HG03460 (cell line): Measurements from ENCODE around the gene CHTF18.

Experiments
- ATAC-seq: cut with Tn5 transposase; IDR thresholded peaks from one replicate; pipeline ENCODE4 v1.9.1; 2021; ENCODE audit not compliant: unreplicated experiment

The CHTF18 gene

DNA sequence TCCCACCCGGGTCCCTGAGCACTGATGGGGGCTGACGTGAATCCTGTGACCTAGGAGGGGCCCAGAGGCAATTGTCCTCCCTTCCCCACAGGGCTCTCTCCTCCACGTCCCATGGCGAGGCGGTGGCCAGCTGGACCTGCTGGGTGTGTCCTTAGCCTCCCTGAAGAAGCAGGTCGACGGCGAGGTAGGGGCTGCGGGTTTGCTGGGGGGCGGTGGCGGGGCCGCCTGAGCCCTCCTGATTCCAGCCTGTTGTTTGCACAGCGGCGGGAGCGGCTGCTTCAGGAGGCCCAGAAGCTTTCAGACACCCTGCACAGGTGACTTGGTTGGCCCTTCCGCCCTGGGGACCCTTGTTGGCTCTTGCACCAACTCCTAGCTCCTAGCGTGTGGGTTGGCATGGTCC, 1.7 kb downstream of the CHTF18 start:
- ATAC-seq: no peak

DNA sequence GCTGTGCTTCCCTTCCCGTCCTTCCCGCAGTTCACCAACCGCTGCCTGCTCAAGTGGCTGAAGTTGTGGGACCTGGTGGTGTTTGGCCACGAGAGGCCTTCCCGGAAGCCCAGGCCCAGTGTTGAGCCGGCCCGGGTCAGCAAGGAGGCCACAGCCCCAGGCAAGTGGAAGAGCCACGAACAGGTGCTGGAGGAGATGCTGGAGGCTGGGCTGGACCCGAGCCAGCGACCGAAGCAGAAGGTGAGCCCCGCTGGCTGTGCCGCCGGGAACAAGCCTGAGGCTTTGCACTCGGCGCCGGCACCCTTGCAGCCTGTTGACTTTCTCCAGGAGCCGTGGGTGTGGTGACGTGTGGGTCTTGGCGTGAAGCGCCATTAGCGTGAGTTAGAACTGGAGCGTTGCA, 2.7 kb downstream of the CHTF18 start:
- ATAC-seq: no peak

DNA sequence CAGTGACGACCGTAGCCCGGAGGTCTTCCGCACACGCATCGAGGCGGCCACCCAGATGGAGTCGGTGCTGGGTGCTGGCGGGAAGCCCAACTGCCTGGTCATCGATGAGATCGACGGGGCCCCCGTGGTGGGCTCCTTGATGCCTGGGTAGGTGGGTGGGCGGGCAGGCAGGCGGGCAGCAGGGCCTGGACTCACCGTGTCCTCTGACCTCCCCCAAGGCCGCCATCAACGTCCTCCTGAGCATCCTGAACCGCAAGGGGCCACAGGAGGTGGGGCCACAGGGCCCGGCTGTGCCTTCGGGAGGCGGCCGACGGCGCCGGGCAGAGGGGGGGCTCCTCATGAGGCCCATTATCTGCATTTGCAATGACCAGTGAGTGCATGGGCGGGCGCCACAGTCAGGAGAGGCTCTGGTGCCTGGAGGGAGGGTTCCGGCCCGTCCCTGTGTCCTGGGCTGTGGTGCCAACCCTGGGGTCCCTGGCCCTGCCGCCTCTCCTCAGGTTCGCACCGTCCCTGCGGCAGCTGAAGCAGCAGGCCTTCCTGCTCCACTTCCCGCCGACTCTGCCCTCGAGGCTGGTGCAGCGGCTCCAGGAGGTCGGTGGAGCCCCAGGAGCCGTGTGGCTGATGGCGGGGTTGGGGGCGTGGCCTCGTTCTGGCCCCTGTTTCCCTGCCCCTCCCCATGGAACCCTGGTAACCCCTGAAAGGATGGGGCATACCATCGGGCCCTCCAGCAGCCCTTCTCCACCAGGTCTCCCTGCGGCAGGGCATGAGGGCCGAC, 4.0 kb downstream of the CHTF18 start:
- ATAC-seq: no peak

DNA sequence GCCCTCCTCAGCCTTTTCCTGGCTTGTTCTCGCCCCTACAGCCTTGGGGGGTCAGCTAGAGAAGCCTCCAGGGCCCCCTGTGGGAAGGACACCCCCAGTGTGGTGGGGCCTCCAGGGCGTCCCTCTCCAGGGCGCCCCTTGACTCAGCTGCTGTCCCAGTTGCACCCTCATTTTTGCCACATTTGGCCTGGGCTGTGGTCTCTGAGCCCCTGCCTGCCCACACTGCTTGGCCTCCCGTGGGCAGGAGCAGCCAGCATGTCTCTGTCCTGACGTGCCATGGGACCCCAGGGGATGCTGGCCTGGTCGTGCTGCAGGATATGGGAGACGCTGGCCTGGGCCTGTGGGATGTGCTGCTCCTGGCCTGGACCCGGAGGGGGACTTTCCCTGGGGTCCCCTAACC, 5.0 kb downstream of the CHTF18 start:
- no peak for ATAC-seq

DNA sequence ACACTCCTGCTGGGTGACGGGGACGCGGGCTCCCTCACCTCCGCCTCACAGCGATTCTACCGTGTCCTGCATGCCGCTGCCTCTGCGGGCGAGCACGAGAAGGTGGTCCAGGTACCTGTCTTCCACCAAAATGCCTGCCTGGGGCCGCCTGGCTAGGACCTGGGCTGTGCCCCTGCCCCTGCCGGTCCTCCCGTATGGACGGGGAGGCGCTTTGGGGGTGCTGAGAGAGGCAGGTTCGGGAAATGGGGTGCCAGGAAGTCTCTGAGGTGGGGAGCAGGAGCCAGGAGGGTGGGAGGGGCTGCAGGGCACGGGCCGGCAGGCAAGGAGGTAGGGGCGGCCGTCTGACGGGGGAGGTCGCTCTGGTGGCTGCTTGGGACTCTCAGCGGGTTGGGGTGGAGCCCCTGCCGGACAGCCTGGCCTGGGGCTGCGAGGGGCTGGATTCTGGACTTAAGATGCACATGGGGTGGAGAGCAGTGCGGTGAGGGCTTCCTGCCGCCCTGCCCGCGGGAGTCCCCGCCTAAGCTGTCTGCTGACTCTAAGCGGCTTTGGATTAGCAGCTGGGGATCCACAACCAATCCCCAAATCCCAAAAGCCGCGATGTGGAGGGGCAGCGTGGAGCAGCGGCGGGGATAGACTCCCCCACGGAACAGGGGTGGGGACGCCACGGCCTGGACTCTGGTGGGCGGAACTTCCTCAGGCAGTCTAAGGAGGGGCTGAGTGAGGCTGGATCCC, 5.8 kb downstream of the CHTF18 start:
- no peak for ATAC-seq

DNA sequence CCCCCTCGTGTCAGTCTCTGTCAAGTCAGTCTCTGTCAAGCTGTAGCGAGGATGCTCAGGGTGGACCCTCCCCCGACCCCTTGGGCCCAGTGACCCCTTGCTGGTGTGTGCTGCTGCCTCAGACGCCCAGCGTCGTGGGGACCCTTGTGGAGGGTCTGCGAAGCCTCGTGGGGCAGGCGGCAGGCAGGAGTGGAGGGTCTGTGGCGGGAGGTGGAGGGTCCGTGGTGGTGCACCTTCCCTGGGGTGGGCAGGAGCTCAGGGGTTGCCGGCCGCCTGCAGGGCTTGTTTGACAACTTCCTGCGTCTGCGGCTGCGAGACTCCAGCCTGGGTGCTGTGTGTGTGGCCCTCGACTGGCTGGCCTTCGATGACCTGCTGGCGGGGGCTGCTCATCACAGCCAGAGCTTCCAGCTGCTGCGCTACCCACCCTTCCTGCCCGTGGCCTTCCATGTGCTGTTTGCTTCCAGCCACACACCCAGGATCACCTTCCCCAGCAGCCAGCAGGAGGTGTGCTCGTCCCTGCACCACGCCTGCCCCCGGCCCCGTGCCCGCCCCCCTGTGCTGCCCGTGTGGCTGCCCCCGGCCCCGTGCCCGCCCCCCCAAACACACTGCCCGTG, 6.5 kb downstream of the CHTF18 start:
- ATAC-seq: no peak

DNA sequence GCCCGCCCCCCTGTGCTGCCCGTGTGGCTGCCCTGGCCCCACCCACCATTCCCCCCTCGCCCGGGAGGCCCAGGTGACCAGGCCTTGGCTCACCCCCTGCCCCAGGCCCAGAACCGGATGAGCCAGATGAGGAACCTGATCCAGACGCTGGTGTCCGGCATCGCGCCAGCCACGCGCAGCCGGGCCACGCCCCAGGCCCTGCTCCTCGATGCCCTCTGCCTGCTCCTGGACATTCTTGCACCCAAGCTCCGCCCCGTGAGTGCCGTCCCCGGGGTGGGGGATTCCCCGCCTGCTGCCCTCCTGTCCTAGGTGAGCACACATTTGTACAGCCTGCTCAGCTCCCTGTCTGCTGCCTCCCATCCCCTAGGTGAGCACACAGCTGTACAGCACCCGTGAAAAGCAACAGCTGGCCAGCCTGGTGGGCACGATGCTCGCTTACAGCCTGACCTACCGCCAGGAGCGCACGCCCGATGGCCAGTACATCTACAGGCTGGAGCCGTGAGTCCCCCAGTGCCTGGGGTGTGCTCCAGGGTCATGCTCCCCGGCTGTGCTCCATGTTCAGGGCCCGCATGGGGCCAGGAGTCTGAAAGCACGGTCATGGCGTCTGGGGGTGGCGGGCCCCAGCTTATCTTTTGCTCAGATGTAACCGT, 7.3 kb downstream of the CHTF18 start:
- ATAC-seq: no peak

DNA sequence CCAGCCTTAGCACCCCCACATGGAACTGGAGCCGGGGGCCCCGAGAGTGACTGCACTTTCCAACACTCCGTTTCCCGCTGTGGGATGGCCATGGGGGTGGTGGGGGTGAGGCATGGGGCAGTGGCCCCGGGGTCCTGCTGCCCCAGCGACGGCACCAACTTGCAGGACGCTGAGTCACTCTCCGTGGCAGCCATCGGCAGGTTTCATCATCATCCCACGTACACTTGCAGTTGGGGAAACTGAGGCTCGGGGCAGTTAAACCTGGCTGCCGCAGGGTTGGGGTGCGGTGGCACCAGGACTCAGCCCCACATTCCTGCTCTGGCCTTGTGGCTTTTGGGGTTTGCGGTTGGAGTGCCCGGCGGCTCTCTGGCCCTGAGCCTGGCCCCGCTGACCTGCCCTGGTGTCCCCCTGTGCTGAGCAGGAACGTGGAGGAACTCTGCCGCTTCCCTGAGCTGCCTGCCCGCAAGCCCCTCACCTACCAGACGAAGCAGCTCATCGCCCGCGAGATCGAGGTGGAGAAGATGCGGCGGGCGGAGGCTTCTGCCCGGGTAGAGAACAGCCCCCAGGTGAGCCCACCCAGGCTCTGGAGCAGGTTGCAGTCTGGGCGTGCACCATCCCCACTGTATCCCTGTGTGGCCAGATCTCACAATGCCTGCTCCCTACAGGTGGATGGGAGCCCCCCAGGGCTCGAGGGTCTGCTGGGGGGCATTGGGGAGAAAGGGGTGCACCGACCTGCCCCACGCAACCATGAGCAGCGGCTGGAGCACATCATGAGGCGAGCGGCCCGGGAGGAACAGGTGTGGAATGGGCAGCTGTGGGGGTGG, 8.1 kb downstream of the CHTF18 start:
- no peak for ATAC-seq

DNA sequence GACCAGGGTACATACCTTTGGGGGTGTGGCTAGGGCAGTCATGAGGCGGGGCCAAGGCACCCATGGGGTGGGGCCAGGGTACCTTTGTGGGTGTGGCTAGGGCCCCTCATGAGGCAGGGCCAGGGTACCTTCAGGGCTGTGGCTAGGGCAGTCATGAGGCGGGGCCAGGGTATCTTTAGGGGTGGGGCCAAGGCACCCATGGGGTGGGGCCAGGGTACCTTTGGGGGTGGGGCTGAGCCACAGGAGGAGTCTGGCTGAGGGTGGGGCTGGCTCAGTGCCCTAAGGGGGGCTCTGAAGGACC, 8.7 kb downstream of the CHTF18 start:
- no peak for ATAC-seq

DNA sequence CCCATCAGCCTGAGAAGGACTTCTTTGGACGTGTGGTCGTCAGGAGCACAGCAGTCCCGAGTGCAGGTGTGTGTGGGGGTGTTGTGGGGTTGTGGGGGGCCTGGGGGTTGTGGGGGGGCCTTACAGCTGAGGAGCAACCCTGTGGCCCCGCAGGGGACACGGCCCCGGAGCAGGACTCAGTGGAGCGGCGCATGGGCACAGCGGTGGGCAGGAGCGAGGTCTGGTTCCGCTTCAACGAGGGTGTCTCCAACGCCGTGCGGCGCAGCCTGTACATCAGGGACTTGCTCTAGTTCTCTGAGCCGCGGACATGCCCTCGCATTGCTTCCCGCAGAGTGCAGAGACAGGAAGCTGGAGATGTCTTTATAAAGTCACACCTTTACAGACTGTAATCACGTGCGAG, 9.3 kb downstream of the CHTF18 start:
- ATAC-seq: no peak

DNA sequence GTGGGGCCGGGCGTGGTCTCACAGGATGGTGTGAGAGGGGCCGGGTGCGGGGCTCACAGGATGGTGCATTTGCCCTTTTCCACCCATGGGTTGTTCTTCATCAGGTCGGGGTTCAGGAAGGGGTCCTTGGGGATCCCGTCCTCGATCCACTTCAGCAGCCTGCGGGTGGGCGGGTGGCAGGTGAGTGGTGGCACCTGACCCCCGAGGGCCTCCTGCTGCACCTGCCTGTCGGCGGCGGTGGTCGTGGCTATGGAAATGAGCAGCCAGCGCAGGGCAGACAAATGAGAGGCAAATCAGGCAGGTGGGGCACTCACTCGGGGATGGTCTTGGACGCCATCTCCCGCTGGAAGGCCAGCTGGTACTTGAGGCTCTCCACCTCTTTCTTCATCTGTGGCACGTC, 10.2 kb downstream of the CHTF18 start:
- ATAC-seq: no peak

DNA sequence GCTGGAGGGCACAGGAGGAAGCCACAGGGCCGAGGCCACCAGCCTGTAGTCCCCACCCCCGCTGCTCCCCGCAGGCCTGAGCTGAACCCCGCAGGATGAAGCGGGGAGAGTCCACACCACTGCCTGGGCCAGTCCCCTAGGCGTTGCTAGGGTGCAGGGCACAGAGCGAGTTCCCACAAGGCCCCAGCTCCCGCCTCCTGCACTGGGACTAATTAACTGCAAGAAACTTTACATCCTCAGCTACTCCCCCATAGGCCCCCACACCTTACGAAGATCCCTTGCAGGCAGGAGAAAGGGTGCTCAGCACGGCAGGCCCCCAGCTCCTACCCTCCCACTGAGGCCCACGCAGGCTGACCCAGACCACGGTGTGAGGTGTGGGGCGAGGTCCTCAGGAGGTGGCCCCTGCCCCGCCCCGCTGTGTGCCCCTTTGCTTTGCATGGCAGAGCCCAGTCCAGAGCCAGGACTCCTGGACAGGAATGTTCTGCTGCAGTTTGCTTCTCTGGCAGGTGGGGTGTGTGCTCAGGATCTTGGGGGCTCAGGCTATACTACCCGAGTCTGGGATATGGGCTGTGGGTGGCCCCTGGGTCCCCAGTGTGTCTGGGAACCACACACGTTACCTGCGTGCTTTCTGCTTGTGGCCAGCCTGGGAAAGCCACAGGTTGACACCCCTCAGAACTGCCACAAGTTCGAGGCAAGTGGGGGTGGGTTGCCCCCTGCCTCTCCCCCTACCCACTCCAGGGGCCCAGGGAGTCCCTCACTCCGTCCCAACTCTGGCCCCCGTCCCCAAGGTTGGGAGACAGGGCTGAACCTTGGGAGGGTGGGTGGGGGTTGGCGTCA, 10.9 kb downstream of the CHTF18 start:
- no peak for ATAC-seq

DNA sequence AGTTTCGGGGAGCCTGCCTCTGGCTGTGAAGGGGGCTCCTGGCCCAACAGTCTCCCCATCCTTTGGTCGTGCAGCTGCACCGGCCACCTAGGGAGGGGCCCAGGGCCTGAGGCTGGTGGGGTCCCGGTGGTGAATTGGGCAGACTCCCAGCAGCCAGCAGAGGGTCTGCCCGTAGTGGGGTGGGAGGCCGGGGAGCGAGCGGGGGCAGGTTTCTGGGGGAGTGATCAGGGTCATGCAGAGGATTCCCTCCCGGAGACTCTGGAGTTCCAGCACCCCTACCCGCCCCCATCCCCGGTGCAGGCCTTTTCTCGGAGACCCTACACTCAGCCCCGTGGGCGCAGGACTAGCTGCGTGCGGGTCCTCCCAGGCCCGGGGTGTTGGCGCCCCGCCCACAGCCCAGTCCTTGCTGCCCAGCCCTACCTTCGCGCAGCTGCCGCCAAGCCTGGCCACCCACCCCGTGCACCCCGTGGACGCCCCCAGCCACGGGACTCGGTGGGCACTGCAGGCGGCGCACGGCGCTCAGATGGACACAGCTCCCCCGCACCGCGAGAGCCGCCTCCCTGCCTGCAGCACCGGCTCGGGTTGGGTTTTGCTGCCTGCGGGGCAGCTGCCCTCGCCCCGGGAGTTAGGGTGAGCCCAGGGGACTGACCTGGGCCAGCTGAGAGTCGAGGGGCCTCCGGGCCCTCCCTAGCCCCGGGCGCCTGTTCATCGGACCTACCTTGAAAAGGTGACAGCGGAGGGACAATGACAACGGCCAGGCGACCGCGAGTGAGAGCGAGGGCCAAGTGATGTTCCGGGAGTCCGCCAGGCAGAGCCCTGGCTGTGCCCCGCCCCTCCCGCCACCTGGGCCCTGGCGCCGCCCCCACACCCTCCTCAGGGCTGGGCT, 11.8 kb downstream of the CHTF18 start, which contains the start of gene GNG13:
Gene GNG13 (minus strand): TSS at position 787 of the 886 bp plus-strand sequence. CDS start 1,657 bp downstream, outside the sequence.
- no peak for ATAC-seq

DNA sequence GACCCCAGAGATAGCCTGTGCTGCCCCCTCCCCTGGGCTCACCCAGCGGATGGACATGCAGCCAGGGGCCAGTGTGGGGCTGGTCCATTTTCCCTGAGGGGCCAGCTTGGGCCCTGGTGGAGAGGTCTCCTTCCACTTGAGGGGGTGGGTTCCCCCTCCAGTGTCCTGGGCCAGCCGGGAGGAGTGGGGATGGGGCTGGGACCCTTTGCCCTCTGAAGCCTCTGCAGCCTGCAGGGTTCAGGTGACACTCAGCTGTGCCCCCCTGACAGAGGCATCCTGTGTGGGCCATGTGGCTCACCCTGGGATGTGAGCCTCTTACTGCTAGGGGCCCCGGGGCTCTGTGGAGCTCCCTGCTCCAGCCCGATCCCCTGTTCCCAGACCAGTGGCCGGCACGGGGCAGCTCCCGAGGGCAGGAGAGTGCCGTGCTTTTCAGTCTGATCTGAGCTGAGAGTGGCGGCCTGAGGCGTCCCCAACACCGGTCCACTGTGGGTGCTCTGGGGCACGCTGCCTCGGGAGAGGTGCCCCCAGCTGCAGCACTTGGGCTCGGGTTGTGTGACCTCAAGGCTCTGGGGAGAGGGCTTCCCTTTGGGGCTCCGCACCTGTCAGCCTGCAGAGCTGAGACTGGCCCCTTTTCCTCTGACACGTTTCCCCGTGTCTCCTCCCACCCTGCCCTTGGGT, 12.6 kb downstream of the CHTF18 start:
- no peak for ATAC-seq

DNA sequence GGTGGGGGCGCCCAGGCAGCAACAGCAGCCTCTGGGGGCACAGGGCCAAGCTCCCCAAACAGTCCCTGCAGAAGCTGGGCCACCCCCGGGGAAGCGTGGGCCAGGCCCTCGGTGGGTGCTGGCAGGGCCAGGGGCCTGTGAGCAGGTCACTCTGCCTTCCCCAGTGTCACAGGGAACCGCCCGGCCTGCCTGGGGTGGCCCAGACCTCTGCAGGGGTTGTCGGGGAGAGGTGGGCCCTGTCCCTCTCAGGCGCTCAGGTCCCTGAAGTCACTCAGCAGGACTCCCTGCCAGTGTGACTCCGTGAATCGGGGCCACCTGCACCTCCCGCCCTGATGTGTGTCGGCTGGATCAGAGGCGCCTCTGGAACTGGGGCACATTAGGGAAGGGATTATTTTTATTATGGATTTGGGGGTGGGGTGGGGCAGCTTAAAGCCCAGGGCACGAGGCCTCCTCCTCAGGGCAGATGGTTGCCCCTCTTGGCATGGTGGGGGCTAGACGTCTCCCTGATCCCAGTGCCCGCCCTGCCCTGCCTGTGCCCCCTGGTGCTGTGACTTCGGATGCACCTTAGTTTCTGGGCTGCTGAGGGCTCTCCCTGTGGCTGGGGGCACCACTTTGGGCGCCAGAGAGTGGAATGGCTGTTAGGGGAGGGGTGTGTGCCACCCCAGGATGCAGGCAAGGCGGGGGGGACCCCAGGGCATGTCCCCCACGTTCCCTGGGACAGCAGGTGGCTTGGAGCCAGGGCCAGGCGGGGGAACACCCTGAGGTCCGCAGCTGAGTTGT, 13.4 kb downstream of the CHTF18 start:
- ATAC-seq: no peak

DNA sequence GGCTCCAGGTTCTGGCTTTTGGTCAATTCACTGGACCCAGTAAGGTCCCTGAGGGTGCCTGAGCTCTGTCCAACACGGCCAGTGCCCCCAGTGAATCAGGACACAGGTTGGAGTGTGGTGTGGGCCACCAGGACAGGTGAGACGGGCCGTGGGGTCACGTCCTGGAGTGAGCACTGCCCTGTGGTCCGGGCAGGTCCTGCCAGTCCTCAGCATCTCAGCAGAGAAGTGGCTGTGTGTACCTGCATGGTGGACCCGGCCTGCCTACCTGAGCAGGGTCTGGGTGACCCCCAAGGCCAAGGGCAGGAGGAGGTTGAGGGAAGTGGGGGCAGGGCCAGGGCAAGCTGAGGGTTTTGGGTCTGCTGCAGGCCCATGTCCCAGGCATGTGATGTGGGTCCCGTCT, 14.0 kb downstream of the CHTF18 start:
- no peak for ATAC-seq

DNA sequence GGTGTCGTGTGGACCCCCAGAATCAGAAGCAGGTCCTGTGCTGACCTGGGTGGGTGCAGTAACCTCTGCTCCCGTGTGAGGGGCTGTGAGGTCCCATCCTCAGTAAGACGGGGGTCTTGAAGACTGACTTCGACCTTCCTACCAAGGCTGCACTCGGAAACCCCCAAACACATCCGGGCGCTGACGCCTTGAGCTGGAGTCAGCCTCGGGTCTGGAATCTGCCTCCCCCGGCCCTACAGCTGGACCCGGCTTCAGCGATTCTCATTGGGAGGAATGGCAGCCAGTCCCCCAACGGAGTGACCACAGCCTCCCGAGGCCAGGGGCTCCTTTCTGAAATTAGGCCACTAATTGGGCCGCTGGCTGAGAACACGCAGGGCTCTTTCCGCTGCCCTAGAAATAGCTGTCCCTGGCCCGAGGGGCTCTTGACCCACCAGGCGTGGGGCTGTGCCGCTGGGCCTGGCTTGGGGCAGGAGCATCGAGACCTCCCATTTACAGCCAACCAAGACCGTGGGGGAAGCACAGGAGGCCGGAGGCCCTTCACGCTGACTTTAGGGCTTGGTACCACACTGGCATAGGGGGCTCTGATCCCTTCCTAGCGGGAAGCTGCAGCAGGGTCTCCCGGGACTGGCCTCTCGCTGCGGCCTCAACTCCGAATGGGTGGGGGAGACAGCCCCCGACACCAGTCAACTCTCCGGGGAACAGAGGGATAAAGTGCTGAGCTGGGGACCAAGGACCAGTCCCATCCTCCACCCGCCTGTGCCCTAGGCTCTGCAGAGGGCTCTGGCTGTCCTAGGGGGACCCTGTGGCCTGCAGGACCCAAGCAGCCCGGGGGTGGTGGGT, 14.7 kb downstream of the CHTF18 start:
- ATAC-seq: no peak
